Astrocyte (in vitro differentiated cells and primary cell): ENCODE measurements around the gene CHCHD3. TPM values are rescaled to one million over a fixed set of nuclear protein-coding genes. Genes with fewer than 3 reads are reported as not detected.

Experiments used
- DNase-seq: peaks from one replicate; pipeline ENCODE4 v3.0.0-alpha.2; 2010; ENCODE audit warnings: low read depth
- FAIRE-seq: peaks from 2 replicates; lab custom pipeline; 2011; peaks lifted over from hg19 to GRCh38; lab: Jason Lieb, UNC
- H2AFZ ChIP-seq: 2 replicates; pipeline ENCODE4 v1.6.0; 2012; ENCODE audit warnings: low read depth, low read length, inconsistent platforms
- H3K27ac ChIP-seq: 2 replicates; pipeline ENCODE4 v1.5.1; 2011; ENCODE audit warnings: low read depth, low read length, inconsistent platforms
- H3K27me3 ChIP-seq: 2 replicates; pipeline ENCODE4 v1.6.0; 2011; ENCODE audit warnings: low read length, inconsistent platforms; ENCODE audit not compliant: insufficient read depth
- H3K36me3 ChIP-seq: 2 replicates; pipeline ENCODE4 v1.5.1; 2011; ENCODE audit warnings: low read length, inconsistent platforms; ENCODE audit not compliant: insufficient read depth
- H3K4me1 ChIP-seq: 2 replicates; pipeline ENCODE4 v1.5.1; 2011; ENCODE audit warnings: low read length, inconsistent platforms; ENCODE audit not compliant: insufficient read depth
- H3K4me2 ChIP-seq: 2 replicates; pipeline ENCODE4 v1.6.0; 2012; ENCODE audit warnings: low read length, inconsistent platforms
- H3K4me3 ChIP-seq: 2 replicates; pipeline ENCODE4 v1.5.1; 2011; ENCODE audit warnings: low read depth, mild to moderate bottlenecking, low read length, inconsistent platforms; ENCODE audit not compliant: insufficient read depth
- H3K79me2 ChIP-seq: 2 replicates; pipeline ENCODE4 v1.6.0; 2012; ENCODE audit warnings: mild to moderate bottlenecking, low read length, inconsistent platforms; ENCODE audit not compliant: insufficient read depth
- H3K9ac ChIP-seq: 2 replicates; pipeline ENCODE4 v1.6.0; 2012; ENCODE audit warnings: mild to moderate bottlenecking, low read length, inconsistent platforms
- H3K9me3 ChIP-seq: 2 replicates; pipeline ENCODE4 v1.5.1; 2012; ENCODE audit warnings: low read depth, mild to moderate bottlenecking, low read length, inconsistent platforms; ENCODE audit not compliant: insufficient read depth
- H4K20me1 ChIP-seq: 2 replicates; pipeline ENCODE4 v1.6.0; 2012; ENCODE audit warnings: low read length, inconsistent platforms; ENCODE audit not compliant: insufficient read depth
- H3K27ac Mint-ChIP-seq: one replicate; pipeline ENCODE4 v1.8.0; 2021; ENCODE audit warnings: mild to moderate bottlenecking, mixed read lengths; ENCODE audit not compliant: unreplicated experiment
- H3K27me3 Mint-ChIP-seq: one replicate; pipeline ENCODE4 v1.8.0; 2021; ENCODE audit warnings: low read depth, mixed read lengths; ENCODE audit not compliant: unreplicated experiment
- H3K36me3 Mint-ChIP-seq: one replicate; pipeline ENCODE4 v1.8.0; 2021; ENCODE audit warnings: low read depth, mixed read lengths; ENCODE audit not compliant: unreplicated experiment
- H3K4me1 Mint-ChIP-seq: one replicate; pipeline ENCODE4 v1.8.0; 2021; ENCODE audit warnings: low read depth, mixed read lengths; ENCODE audit not compliant: unreplicated experiment
- H3K4me3 Mint-ChIP-seq: one replicate; pipeline ENCODE4 v1.8.0; 2021; ENCODE audit warnings: mild to moderate bottlenecking, moderate library complexity, mixed read lengths; ENCODE audit not compliant: unreplicated experiment
- H3K9me3 Mint-ChIP-seq: one replicate; pipeline ENCODE4 v1.8.0; 2021; ENCODE audit warnings: mild to moderate bottlenecking, mixed read lengths; ENCODE audit not compliant: unreplicated experiment
- CTCF ChIP-seq: IDR thresholded peaks from 2 replicates; pipeline ENCODE4 v1.5.1; 2011; ENCODE audit warnings: low read depth, mild to moderate bottlenecking, inconsistent platforms, low read length, moderate library complexity; ENCODE audit not compliant: insufficient read depth
- EZH2 ChIP-seq: IDR thresholded peaks from 2 replicates; pipeline ENCODE4 v1.6.1; 2012; ENCODE audit warnings: mild to moderate bottlenecking, low read length, inconsistent platforms; ENCODE audit not compliant: insufficient read depth
- total RNA-seq: library from RNA; stranded (reverse); gene quantifications from 2 replicates; pipeline ENCODE4 v1.2.1, GENCODE V29; 2021

CHCHD3 gene
- total RNA-seq, 1 donor from 2014 or later, result 63.1 TPM

GRCh38 chr7:132882714-132883428 is 199.0 kb downstream of the CHCHD3 start:
- Mint-ChIP-seq H3K27me3 (no peaks in the 10 kb centered on the region), H3K4me1 (peaks cover 5% of the 10 kb centered on the region), H3K36me3 (no peaks in the 10 kb centered on the region), H3K9me3 (no peaks in the 10 kb centered on the region), H3K27ac (no peak overlapping the region), H3K4me3 (no peak overlapping the region)
- Histone ChIP-seq H3K79me2 (no peaks in the 10 kb centered on the region), H3K27me3 (no peaks in the 10 kb centered on the region), H2AFZ (no peak overlapping the region), H3K9ac (no peak overlapping the region), H3K27ac (no peak overlapping the region), H3K36me3 (no peaks in the 10 kb centered on the region), H3K4me2 (no peak overlapping the region), H3K9me3 (no peaks in the 10 kb centered on the region), H3K4me1 (no peaks in the 10 kb centered on the region), H3K4me3 (no peak overlapping the region), H4K20me1 (peaks cover 3% of the 10 kb centered on the region)
- FAIRE-seq, result no peak
- TF ChIP-seq EZH2, result no peak
- TF ChIP-seq CTCF, result no peak
- no peak for DNase-seq

- no peaks in the 10 kb centered on the region for H3K9me3 Mint-ChIP-seq
- no peaks in the 10 kb centered on the region for H3K27me3 ChIP-seq
- H3K9me3 ChIP-seq, result no peaks in the 10 kb centered on the region
- no peak overlapping the region for H3K4me2 ChIP-seq
- no peaks in the 10 kb centered on the region for H3K4me1 ChIP-seq
- DNase-seq, result no peak
- H3K4me1 Mint-ChIP-seq, result peaks cover 5% of the 10 kb centered on the region
- no peaks in the 10 kb centered on the region for H3K79me2 ChIP-seq
- H3K4me3 Mint-ChIP-seq, result no peak overlapping the region
- H3K27ac ChIP-seq, result no peak overlapping the region
- peaks cover 3% of the 10 kb centered on the region for H4K20me1 ChIP-seq
- no peaks in the 10 kb centered on the region for H3K27me3 Mint-ChIP-seq
- no peak overlapping the region for H3K4me3 ChIP-seq
- no peak overlapping the region for H3K9ac ChIP-seq
- no peaks in the 10 kb centered on the region for H3K36me3 Mint-ChIP-seq
- H2AFZ ChIP-seq, result no peak overlapping the region
- no peaks in the 10 kb centered on the region for H3K36me3 ChIP-seq
- TF ChIP-seq EZH2 (no peak), CTCF (no peak)
- FAIRE-seq, result no peak
- H3K27ac Mint-ChIP-seq, result no peak overlapping the region
These were observed 200.6 kb downstream of the CHCHD3 start for GRCh38 chr7:132881317-132881716.

GRCh38 chr7:132879579-132879978 is 202.3 kb downstream of the CHCHD3 start:
- no peaks in the 10 kb centered on the region for H3K27me3 Mint-ChIP-seq
- H3K27ac ChIP-seq, result no peak overlapping the region

More at GRCh38 chr7:132879579-132879978, 202.3 kb downstream of the CHCHD3 start:
- no peak for DNase-seq
- Histone ChIP-seq H3K9ac (no peak overlapping the region), H3K9me3 (no peaks in the 10 kb centered on the region), H2AFZ (no peak overlapping the region), H3K36me3 (no peaks in the 10 kb centered on the region), H3K4me2 (no peak overlapping the region), H3K27me3 (no peaks in the 10 kb centered on the region), H3K4me3 (no peak overlapping the region), H4K20me1 (peaks cover 3% of the 10 kb centered on the region), H3K79me2 (no peaks in the 10 kb centered on the region), H3K4me1 (no peaks in the 10 kb centered on the region)
- TF ChIP-seq CTCF (no peak), EZH2 (no peak)
- Mint-ChIP-seq H3K4me1 (peaks cover 5% of the 10 kb centered on the region), H3K4me3 (no peak overlapping the region), H3K36me3 (no peaks in the 10 kb centered on the region), H3K27ac (no peak overlapping the region), H3K9me3 (no peaks in the 10 kb centered on the region)
- FAIRE-seq, result no peak
